Retinal pigment epithelial cell (primary cell): ENCODE data around the gene TOMM40.

Experiments used
- DNase-seq: peaks from one replicate; pipeline ENCODE4 v3.0.0-alpha.2; 2010; ENCODE audit warnings: low read depth
- H3K4me3 ChIP-seq: 2 replicates; pipeline ENCODE4 v1.5.1; 2011; ENCODE audit warnings: mild to moderate bottlenecking, low read length, control low read depth, moderate library complexity
- CTCF ChIP-seq: conservative IDR thresholded peaks from 2 replicates; pipeline ENCODE4 v1.5.1; 2011; ENCODE audit warnings: low read depth, low read length, control low read depth, inconsistent platforms

The TOMM40 gene

DNA sequence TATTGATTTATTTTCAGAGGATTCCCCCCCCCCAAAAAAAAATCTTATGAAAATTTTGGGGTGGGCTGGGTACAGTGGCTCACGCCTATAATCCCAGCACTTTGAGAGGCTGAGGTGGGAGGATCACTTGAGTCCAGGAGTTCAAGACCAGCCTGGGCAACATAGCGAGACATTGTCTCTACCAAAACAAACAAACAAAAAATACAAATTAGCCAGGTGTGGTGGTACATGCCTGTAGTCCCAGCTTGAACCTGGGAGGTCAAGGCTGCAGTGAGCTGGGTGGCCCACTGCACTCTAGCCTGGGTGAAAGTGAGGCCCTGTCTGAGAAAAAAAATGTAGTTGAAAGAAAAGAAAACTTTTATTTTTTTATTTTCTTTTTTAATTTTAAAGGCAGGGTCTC lies 27.1 kb upstream of the TOMM40 start:
- H3K4me3 ChIP-seq, result no peak overlapping the region
- DNase-seq, result no peak
- TF ChIP-seq CTCF, result no peak

- TF ChIP-seq CTCF, result no peak
- H3K4me3 ChIP-seq, result no peak overlapping the region
- DNase-seq, result no peak
Measured at GRCh38 chr19:44865196-44865767, 25.8 kb upstream of the TOMM40 start.

GRCh38 chr19:44866664-44867063 lies 24.4 kb upstream of the TOMM40 start:
- TF ChIP-seq CTCF, result no peak
- no peak for DNase-seq
- no peak overlapping the region for H3K4me3 ChIP-seq

- no peak for TF ChIP-seq CTCF
- DNase-seq, result no peak
- H3K4me3 ChIP-seq, result no peak overlapping the region
Measured at GRCh38 chr19:44867578-44867977, 23.5 kb upstream of the TOMM40 start.

DNA sequence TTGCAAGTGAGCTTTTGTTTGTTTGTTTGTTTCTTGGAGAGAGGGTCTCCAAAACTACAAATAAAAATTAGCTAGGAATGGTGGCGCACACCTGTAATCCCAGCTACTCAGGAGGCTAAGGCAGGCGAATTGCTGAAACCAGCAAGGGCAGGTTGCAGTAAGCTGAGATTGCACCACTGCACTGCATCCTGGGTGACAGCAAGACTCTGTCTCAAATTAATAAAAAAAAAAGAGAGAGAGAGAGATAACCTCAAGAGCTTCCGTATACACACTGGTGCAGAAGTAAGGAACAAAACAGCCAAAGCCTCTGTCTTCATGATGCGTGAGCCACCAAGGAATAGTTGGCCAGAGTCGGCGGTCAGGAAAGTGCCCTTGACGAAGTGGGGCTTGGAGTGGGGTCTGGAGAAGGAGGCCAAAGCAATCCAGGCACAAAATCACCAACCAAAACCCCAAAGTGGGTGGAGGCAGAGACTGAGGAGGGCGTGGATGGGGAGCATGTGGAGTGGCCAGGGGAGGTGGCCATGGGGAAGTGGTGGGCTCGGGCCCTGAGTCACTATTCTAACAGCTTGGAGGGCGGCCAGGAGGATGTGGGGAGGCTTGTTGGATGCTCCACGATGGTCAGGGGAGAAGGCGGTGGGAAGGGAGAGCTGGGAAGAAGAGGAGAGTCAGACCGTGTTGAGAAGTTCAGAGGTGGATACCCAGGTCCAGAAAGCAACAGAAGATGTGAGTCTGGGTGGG lies 21.2 kb upstream of the TOMM40 start:
- no peak for DNase-seq
- H3K4me3 ChIP-seq, result no peak overlapping the region
- TF ChIP-seq CTCF, result no peak

GRCh38 chr19:44871809-44872208 lies 19.2 kb upstream of the TOMM40 start:
- DNase-seq, result no peak

More at GRCh38 chr19:44871809-44872208, 19.2 kb upstream of the TOMM40 start:
- no peak overlapping the region for H3K4me3 ChIP-seq
- TF ChIP-seq CTCF, result no peak
